GM12874 (cell line): ENCODE data around the gene AK5.

Experiments used
- TF ChIP-seq, protein P1 (sequence below): IDR thresholded peaks from 2 replicates; pipeline ENCODE4 v1.5.1; 2011; ENCODE audit warnings: low read depth, mild to moderate bottlenecking, control low read depth, low read length, moderate library complexity; ENCODE audit not compliant: insufficient read depth

The AK5 gene

DNA sequence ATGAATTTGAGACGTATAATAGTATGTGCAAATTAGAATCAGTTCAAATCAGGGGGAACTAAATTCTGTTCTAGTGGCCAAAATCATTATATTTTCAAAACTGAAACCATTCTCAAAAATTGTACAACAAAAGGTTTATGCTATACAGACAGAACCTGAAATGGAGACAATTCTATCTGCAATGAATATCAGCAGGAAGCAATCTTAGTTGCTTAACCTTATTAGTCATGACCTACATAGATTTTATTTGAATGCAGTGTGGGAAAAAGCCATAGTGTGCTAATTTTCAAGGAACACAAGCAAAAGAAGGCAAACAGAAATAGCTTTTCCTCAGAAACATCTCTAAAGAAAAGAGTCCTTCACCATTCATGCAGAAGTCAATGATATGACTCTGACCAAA is 6.5 kb downstream of the AK5 start:
- TF ChIP-seq, protein P1, sequence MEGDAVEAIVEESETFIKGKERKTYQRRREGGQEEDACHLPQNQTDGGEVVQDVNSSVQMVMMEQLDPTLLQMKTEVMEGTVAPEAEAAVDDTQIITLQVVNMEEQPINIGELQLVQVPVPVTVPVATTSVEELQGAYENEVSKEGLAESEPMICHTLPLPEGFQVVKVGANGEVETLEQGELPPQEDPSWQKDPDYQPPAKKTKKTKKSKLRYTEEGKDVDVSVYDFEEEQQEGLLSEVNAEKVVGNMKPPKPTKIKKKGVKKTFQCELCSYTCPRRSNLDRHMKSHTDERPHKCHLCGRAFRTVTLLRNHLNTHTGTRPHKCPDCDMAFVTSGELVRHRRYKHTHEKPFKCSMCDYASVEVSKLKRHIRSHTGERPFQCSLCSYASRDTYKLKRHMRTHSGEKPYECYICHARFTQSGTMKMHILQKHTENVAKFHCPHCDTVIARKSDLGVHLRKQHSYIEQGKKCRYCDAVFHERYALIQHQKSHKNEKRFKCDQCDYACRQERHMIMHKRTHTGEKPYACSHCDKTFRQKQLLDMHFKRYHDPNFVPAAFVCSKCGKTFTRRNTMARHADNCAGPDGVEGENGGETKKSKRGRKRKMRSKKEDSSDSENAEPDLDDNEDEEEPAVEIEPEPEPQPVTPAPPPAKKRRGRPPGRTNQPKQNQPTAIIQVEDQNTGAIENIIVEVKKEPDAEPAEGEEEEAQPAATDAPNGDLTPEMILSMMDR: no peak

DNA sequence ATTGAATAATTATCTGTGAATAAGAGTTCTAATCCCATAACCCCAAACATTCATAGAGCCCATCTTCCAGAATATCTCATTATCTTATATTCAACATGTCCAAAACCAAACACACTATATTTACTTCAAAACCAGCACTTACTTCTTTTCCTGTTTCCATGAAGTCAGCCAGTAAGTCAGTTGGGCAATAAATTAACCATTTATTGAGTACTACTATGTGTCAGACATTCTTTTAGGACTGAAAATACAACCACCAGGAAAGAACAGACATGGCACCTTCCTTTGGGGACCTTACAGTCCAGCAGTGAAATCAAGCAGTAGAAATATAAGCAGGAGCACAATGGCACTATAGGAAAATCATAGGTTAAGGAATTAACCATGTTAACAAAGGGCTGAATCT is 8.8 kb downstream of the AK5 start:
- TF ChIP-seq, protein P1: no peak

DNA sequence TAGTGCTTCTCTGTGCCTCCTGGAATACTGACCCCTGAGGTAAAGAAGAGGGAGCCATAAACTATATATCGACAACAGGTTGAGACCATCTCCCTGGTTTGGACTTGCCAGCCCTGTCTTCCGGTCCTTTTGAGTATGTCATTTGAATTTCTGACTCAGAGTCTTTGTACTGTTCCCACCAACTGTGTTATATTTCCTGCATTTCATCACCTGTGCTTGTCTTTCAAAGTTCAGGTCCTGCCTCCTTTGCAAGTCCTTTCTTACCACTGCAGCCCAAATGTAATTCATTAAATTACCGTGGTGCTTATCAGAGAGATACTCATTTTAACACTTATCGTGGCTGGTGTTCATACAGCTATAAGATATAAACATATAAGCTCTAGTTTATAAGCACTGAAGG is 10.7 kb downstream of the AK5 start:
- TF ChIP-seq, protein P1: no peak

DNA sequence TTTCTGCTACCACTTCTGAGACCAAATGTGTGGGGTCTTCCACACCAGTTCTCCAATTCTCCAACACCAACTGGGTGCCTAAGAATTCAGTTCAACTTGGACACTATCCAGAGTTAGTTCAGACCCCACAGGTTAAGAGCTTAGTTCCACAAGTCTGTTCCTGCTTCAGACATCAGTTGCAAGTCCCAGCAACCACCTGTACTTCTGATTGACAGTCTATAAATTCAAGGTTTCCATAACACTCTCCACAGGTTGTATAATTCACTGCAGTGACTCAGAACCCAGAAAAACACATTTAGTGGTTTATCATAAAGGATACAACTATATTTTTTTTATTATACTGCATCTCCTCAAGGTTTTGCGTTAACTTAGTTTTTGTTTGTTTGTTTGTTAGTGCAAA is 18.7 kb downstream of the AK5 start:
- TF ChIP-seq, protein P1: no peak

DNA sequence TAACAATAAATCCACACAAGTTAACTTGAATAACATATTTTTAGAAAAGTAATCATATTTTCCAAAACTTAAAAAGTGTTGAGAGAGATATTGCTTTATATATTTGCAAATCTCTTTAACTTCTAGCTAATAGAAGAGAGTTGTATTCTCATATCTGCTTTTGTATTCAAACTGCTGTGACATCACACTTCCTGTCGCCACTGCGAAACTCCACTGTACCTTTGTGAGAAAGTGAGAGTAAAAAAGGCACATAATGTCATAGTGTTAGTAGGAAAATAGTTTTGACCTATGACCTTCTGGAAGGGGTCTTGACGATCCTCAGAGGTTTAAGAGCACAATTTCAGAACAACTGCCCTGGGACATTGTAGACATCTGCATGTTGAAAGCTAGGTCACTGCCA is 21.6 kb downstream of the AK5 start:
- TF ChIP-seq, protein P1: no peak

DNA sequence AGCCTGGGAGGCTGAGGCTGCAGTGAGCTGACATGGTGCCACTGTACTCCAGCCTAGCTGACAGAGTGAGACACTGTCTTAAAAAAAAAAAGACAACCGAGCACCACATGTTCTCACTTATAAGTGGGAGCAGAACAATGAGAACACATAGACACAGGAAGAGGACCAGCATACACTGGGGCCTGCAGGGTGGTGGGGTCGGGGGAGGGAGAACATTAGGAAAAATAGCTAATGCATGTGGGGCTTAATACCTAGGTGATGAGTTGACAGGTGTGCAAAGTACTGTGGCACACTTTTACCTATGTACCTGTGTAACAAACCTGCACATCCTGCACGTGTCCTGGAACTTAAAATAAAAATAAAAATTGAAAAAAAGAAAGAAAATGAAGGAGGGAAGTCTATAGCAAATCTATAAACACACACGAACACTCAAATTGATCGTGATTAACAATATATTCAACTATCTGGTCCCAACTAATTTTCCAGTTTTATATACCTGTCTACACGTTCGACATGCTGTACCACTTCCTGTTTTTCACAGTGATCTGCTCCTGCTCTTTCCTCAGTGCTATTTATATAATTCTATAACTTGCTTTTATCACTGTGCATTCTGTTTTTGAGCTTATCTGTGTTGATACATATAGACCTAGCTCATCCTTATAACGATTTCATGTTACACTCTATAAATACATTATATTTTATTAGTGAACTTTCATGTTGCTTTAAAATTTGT is 27.2 kb downstream of the AK5 start:
- TF ChIP-seq, protein P1: no peak

DNA sequence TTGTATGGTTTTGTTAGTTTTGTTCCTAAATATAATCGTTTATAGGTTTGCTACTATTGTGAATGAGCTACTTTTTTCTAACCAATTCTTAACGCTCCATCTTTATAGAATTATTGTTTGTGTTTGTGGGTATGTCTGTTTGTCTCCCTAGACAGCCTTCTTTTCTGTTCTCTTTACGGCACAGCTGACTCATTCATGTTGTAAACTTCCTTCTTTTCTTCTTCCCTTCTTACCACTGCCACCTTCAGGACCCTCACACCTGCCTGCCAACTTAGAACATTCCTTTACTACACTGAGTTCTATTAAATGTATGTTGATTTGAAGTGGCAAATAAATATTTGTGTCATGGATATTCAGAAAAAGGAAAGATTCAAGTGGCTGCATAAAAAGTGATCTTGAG is 29.1 kb downstream of the AK5 start:
- TF ChIP-seq, protein P1: no peak
